ENCODE measurements around the gene ZDHHC4.

Gene ZDHHC4

DNA sequence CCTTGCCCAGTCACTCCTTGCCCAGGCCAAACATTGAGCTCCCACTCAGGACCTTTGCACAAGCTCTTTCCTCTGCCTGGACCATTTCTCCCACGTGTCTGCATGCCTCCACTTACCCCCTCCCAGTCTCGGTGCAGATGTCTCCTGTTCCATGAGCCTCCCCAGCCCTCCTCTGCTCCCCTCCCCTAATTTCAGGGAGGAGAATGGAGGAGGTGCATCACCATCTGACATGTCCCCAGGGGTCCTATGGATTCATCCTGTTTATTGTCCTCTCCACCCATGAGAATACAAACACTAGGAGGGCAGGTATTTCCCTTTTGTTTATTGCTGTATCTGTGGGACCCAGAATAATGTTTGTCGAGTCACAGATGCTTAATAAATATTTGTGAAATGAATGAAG lies 17.4 kb upstream of the ZDHHC4 start:
- in situ Hi-C loops (cut with MboI; ENCODE audit: low sequenced_read_pairs, unreplicated experiment), result no loop called here
- DNase-seq (ENCODE audit: low spot score), result no peak
- TF ChIP-seq, protein P1, sequence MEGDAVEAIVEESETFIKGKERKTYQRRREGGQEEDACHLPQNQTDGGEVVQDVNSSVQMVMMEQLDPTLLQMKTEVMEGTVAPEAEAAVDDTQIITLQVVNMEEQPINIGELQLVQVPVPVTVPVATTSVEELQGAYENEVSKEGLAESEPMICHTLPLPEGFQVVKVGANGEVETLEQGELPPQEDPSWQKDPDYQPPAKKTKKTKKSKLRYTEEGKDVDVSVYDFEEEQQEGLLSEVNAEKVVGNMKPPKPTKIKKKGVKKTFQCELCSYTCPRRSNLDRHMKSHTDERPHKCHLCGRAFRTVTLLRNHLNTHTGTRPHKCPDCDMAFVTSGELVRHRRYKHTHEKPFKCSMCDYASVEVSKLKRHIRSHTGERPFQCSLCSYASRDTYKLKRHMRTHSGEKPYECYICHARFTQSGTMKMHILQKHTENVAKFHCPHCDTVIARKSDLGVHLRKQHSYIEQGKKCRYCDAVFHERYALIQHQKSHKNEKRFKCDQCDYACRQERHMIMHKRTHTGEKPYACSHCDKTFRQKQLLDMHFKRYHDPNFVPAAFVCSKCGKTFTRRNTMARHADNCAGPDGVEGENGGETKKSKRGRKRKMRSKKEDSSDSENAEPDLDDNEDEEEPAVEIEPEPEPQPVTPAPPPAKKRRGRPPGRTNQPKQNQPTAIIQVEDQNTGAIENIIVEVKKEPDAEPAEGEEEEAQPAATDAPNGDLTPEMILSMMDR (IDR thresholded peaks at IDR 0.05; ENCODE audit: borderline replicate concordance, control extremely low read depth, extremely low read depth, insufficient read depth, missing control alignments), result no peak

DNA sequence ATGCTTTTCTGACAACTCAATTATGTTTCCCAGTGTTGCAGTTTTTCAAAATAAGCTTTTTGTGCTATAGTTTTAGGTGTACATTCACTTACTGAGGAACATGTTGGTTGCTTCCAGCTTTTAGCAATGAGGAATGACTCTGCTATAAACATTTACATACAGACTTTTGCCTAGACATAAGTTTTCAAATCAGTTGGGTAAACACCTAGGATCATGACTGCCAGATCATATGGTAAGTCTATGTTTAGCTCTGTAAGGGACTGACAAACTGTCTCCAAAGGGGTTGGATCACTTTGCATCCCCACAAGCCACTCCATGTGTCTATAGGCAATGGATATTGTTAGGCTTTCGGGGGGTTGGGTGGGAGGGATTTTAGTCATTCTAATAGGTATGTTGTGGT lies 15.1 kb upstream of the ZDHHC4 start:
- TF ChIP-seq, protein P1 (IDR thresholded peaks at IDR 0.05; ENCODE audit: borderline replicate concordance, control extremely low read depth, extremely low read depth, insufficient read depth, missing control alignments), result no peak
- in situ Hi-C loops (cut with MboI; ENCODE audit: low sequenced_read_pairs, unreplicated experiment), result no loop called here
- DNase-seq (ENCODE audit: low spot score), result no peak

DNA sequence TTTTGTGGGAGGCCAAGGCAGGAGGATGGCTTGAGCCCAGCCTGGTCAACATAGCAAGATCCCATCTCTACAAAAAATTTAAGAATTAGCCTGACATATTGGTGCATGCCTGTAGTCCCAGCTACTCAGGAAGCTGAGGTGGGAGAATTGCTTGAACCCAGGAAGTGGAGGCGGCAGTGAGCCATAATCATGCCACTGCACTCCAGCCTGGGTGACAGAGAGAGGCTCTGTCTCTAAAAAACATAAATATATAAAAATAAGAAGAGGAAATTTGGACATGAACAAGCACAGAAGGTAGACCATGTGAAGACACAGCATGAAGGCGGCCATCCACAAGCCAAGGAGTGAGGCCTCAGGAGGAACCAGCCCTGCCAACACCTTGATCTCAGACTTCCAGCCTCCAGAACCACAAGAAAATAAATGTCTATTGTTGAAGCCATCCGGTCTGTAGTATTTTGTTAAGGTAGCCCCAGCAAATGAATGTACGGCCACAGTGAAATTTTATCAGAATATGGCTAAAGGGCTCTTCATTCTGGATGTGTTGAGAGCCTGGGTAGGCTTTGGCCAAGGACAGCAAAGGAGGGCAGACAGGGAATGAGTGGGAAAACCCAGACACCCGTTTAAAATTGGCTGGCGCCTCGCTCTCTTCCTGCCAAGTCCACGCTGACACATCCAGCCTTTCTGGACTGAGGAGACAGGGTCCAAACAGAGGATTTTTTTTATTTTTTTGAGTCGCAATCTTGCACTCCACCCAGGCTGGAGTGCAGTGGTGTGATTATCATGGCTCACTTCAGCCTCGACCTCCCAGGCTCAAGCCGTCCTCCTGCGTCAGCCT lies 13.1 kb upstream of the ZDHHC4 start:
- no peak for DNase-seq (ENCODE audit: low spot score)

DNA sequence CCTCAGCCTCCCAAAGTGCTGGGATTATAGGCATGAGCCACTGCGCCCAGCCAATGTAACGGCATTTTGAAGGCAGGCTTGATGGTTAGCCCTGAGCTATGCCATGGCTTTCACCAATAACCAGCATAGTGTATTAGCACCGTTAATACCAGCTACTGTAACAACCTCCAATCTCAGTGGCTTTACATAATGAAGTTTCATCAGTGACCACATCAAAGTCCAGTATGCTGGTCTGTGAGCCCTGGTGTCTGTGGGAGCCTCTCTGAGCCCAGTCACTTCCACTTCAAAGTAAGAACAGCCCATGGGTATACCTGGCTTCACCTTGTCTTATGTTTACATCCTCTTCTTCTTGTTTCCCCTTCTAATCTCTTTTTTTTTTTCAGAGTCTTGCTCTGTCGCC lies 11.6 kb upstream of the ZDHHC4 start:
- in situ Hi-C loops (cut with MboI; ENCODE audit: low sequenced_read_pairs, unreplicated experiment), result no loop called here
- DNase-seq (ENCODE audit: low spot score), result no peak

More for the DNA sequence above, 13.1 kb upstream of the ZDHHC4 start:
- in situ Hi-C loops (cut with MboI; ENCODE audit: low sequenced_read_pairs, unreplicated experiment), result no loop called here
- TF ChIP-seq, protein P1 (IDR thresholded peaks at IDR 0.05; ENCODE audit: borderline replicate concordance, control extremely low read depth, extremely low read depth, insufficient read depth, missing control alignments), result no peak

DNA sequence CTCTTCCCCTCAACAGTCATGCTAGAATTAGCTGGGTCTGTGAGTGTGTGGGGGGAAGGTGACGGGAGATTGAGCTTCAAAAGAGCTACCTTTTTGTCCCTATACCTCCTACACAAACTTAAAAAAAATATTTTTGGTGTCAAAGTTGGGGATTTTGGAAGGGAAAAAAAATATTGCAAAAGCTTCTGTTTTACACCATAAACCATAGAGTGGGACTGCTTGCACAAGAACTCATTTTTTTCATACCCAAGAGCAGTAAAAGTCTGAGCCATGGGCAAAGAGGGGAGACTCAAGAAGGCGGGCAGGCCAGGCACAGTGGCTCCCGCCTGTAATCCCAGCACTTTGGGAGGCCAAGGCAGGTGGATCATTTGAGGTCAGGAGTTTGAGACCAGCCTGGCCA lies 9.4 kb upstream of the ZDHHC4 start:
- in situ Hi-C loops (cut with MboI; ENCODE audit: low sequenced_read_pairs, unreplicated experiment), result no loop called here
- DNase-seq (ENCODE audit: low spot score), result no peak
- TF ChIP-seq, protein P1 (IDR thresholded peaks at IDR 0.05; ENCODE audit: borderline replicate concordance, control extremely low read depth, extremely low read depth, insufficient read depth, missing control alignments), result no peak

More for the DNA sequence above, 11.6 kb upstream of the ZDHHC4 start:
- TF ChIP-seq, protein P1 (IDR thresholded peaks at IDR 0.05; ENCODE audit: borderline replicate concordance, control extremely low read depth, extremely low read depth, insufficient read depth, missing control alignments), result no peak

DNA sequence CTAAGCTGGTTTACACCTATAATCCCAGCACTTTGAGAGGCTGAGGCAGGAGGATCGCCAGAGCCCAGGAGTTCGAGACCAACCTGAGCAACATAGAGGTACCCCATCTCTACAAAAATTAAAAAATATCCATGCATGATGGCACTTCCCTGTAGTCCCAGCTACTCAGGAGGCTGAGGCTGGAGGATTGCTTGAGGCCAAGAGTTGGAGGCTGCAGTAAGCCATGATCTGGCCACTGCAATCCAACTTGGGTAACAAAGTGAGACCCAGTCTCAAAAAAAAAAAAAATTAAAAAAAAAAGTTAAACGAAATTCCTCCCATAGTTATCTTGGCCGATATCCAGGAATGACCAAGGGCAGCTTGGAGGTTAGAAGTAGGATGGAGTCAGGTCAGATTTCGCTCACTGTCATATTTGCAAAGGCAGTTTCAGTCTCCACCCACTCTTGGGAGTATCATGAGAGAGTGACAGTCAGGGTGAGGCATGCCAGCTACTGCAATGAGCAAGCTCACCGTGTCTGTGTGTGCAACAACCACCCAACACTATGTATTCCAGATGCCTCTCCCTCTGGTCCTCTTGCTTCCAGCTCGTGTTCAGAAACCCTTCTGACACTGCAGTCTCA lies 6.0 kb upstream of the ZDHHC4 start:
- DNase-seq (ENCODE audit: low spot score), result no peak
- in situ Hi-C loops (cut with MboI; ENCODE audit: low sequenced_read_pairs, unreplicated experiment), result no loop called here
- TF ChIP-seq, protein P1 (IDR thresholded peaks at IDR 0.05; ENCODE audit: borderline replicate concordance, control extremely low read depth, extremely low read depth, insufficient read depth, missing control alignments), result no peak

Measured in GM13976 (cell line).